ENCODE measurements around the gene FEZ2.

Gene FEZ2

GRCh38 chr2:36515538-36515937, 82.4 kb downstream of the FEZ2 start:
- TF ChIP-seq CTCF (IDR thresholded peaks at IDR 0.05; ENCODE audit: insufficient read depth, low read length, poor library complexity, severe bottlenecking), result no peak
- no peak for TF ChIP-seq EZH2phosphoT487 (conservative IDR thresholded peaks at IDR 0.05; ENCODE audit: low read length)
- Histone ChIP-seq H3K9ac (ENCODE audit: low read length) (no peak overlapping the region), H3F3A (ENCODE audit: insufficient read depth) (no peaks in the 10 kb centered on the region), H3K9me2 (replicated peaks; ENCODE audit: insufficient read depth, low read length) (no peaks in the 10 kb centered on the region), H3K4me2 (ENCODE audit: low read depth, low read length, poor library complexity, severe bottlenecking) (no peak overlapping the region), H3K36me3 (ENCODE audit: low read length) (no peaks in the 10 kb centered on the region), H3K4me3 (ENCODE audit: insufficient read depth, low read length, poor library complexity, severe bottlenecking) (no peak overlapping the region), H3K9me3 (ENCODE audit: insufficient read depth, low read length) (no peaks in the 10 kb centered on the region), H3K79me2 (ENCODE audit: insufficient read depth, low read length) (no peaks in the 10 kb centered on the region), H3K27ac (ENCODE audit: low read depth, low read length) (no peak overlapping the region), H4K20me1 (ENCODE audit: low read depth, low read length) (no peaks in the 10 kb centered on the region), H3K27me3 (ENCODE audit: low read length) (no peaks in the 10 kb centered on the region), H2AFZ (ENCODE audit: low read depth, low read length, severe bottlenecking) (no peak overlapping the region)

- Histone ChIP-seq H3K9ac (ENCODE audit: low read length) (no peak overlapping the region), H3F3A (ENCODE audit: insufficient read depth) (no peaks in the 10 kb centered on the region), H3K4me3 (ENCODE audit: insufficient read depth, low read length, poor library complexity, severe bottlenecking) (no peak overlapping the region), H3K9me3 (ENCODE audit: insufficient read depth, low read length) (no peaks in the 10 kb centered on the region), H3K27me3 (ENCODE audit: low read length) (no peaks in the 10 kb centered on the region), H3K79me2 (ENCODE audit: insufficient read depth, low read length) (no peaks in the 10 kb centered on the region), H4K20me1 (ENCODE audit: low read depth, low read length) (no peaks in the 10 kb centered on the region), H3K4me2 (ENCODE audit: low read depth, low read length, poor library complexity, severe bottlenecking) (no peak overlapping the region), H3K9me2 (replicated peaks; ENCODE audit: insufficient read depth, low read length) (no peaks in the 10 kb centered on the region), H2AFZ (ENCODE audit: low read depth, low read length, severe bottlenecking) (no peak overlapping the region), H3K36me3 (ENCODE audit: low read length) (no peaks in the 10 kb centered on the region), H3K27ac (ENCODE audit: low read depth, low read length) (no peak overlapping the region)
- no peak for TF ChIP-seq CTCF (IDR thresholded peaks at IDR 0.05; ENCODE audit: insufficient read depth, low read length, poor library complexity, severe bottlenecking)
- TF ChIP-seq EZH2phosphoT487 (conservative IDR thresholded peaks at IDR 0.05; ENCODE audit: low read length), result no peak
Observed at GRCh38 chr2:36513661-36514060, 84.3 kb downstream of the FEZ2 start.

GRCh38 chr2:36512705-36513104, 85.3 kb downstream of the FEZ2 start:
- Histone ChIP-seq H3K79me2 (ENCODE audit: insufficient read depth, low read length) (no peaks in the 10 kb centered on the region), H3K4me2 (ENCODE audit: low read depth, low read length, poor library complexity, severe bottlenecking) (no peak overlapping the region), H3K9ac (ENCODE audit: low read length) (no peak overlapping the region), H3K4me3 (ENCODE audit: insufficient read depth, low read length, poor library complexity, severe bottlenecking) (no peak overlapping the region), H3K27ac (ENCODE audit: low read depth, low read length) (no peak overlapping the region), H2AFZ (ENCODE audit: low read depth, low read length, severe bottlenecking) (no peak overlapping the region), H3K27me3 (ENCODE audit: low read length) (no peaks in the 10 kb centered on the region), H3F3A (ENCODE audit: insufficient read depth) (no peaks in the 10 kb centered on the region), H3K9me3 (ENCODE audit: insufficient read depth, low read length) (no peaks in the 10 kb centered on the region), H3K36me3 (ENCODE audit: low read length) (no peaks in the 10 kb centered on the region), H3K9me2 (replicated peaks; ENCODE audit: insufficient read depth, low read length) (no peaks in the 10 kb centered on the region), H4K20me1 (ENCODE audit: low read depth, low read length) (no peaks in the 10 kb centered on the region)
- TF ChIP-seq CTCF (IDR thresholded peaks at IDR 0.05; ENCODE audit: insufficient read depth, low read length, poor library complexity, severe bottlenecking), result no peak
- TF ChIP-seq EZH2phosphoT487 (conservative IDR thresholded peaks at IDR 0.05; ENCODE audit: low read length), result no peak
